GM18907 (cell line): Measurements from ENCODE around the gene MYL12A.

Experiments used
- ATAC-seq: cut with Tn5 transposase; IDR thresholded peaks from one replicate; pipeline ENCODE4 v1.9.1; 2021; ENCODE audit warnings: mild to moderate bottlenecking, moderate library complexity; ENCODE audit not compliant: unreplicated experiment

The MYL12A gene

GRCh38 chr18:3252843-3253242, 5.2 kb downstream of the MYL12A start:
- no peak for ATAC-seq

- no peak for ATAC-seq
Observed at GRCh38 chr18:3254725-3255124, 7.1 kb downstream of the MYL12A start.

DNA sequence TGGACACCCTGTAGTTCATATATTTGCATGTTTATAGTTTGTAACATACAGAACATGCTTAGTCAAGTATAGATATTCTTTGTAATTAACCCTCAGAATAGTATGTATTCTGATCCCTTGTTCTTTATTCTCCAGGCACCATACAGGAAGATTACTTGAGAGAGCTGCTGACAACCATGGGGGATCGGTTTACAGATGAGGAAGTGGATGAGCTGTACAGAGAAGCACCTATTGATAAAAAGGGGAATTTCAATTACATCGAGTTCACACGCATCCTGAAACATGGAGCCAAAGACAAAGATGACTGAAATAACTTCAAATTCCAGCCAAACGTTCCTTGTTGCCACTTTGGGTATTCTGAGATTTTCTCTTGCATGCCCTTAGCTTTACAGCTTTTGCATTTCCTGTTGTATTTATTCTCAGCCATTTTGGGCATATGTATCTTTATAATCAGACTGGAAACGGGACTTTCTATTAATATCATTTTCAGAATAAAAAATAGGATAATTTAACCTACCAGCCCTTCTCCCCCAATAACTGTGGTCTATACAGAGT, 8.1 kb downstream of the MYL12A start:
- no peak for ATAC-seq

DNA sequence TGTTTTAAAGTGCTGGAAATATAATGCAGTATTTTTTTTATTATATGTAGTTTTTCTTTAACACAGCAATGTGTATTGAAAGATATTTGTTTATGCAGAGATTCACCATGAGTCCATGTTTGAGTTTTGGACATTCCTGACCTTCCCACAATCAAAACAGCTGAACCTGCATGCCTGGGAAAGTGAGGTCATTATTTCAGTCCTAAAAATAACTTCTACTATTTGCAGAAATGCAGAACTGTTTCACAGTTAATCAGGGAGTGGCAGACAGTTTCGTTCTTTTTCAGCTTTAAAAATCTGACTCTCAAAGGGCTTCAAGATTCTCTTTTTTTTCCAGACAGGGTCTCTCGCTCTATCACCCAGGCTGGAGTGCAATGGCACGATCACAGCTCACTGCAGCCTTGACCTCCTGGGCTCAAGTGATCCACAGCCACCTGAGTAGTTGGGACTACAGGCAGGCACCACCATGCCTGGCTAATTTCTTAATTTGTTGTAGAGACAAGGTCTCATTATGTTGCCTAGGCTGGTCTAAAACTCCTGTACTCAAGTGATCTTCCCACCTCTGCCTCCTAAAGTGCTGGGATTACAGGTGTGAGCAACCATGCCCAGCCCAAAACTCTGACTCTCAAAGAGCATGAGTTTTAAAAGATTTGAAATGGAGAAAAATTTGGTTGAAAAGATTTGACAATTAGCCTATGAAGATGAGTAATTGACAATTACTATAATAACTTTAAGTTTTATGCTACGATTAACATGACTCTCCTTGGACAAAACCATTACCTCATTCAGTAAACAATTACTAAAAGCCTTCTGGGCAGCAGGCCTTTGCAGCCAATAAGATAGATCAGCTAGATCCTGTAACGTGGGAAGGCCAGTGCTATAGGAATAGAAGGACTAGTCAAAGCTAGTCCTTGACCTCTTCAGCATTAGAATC, 9.4 kb downstream of the MYL12A start:
- no peak for ATAC-seq

DNA sequence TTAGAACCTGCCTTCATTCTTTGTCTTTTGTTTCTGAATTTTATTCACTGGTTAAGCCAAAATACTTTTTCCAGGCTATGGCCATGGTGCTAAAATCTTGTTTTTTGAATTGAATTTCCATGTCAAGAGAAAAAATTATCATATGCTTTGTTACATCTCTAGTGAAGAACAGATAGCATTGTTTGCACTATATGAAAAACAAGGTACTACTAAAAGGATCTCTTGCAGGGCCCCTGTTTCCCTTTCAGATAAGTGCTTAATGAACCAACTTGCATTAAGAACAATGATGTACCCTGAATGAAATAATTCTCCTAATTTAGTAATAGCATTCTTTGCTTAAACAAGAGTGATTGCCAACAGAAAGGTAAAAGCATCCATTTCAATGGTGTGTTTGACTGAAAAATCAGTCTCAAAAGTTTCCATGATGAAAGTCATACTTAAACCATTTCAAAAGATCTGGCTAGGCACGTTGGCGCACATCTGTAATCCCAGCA, 10.1 kb downstream of the MYL12A start:
- ATAC-seq = no peak

DNA sequence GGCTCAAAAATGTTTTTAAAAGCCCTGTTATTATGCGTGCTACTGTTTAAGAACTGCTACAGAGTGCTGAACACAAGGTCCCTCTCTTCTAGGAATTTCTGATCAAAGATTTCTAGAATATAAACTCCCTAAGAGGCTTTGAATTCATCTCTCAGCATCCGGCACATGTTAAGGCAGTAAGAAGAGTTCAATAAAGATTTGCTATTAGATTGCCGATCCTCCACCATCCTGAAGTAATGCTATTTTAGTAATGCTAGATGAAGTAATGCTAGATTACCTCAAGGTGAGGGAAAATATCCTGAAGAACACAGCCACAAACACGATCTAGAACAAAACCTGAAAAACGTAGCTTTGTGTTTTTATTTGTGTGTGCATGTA, 13.4 kb downstream of the MYL12A start:
- no peak for ATAC-seq

DNA sequence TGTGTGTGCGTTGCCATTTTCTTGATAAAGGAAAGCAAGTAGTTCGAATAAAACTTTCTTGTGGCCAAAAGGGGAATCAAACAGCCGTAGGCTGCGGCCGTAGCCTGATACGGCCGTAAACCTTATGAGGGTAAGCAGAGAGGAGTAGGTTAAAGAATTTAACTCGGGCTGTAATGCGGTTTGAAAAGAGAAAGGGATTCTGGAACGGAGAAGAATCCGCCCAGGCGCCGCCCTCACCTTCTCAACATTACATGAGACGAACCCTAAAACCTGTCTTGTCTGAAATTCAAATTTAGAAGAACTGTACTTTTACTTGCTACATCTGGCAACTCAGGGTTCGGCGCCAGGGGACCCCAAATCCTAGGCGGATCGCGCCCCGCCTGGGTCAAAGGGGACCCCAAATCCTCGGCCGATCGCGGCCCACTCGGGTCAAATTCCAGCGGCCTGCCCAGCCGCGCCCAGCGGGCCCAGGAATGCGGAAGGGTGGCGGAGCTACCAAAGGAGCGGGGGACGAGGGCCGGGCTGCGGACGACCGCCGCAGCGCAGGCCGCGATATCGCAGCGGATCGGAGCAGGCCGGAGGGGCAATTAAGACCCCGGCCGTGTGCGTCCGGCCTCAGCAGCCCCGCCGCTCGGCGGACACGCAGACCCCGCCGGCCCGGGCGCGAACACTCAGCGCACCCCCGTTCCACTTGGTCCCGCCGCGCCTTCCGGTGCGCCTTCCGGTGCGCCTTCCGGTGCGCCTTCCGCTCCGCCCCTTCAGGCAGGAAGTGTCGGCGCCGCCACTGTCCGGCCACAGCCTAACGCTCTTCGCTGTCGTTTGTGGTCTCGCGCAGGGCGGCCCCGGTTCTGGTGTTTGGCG, 14.0 kb downstream of the MYL12A start, which contains the start of gene MYL12B:
Gene MYL12B, plus strand, starts transcription at position 761 of the 861 bp plus-strand sequence. CDS start 10,766 bp downstream, outside the sequence.
- ATAC-seq = peak; percentile 89

- ATAC-seq = peak; percentile 37
Observed at GRCh38 chr18:3262234-3263131, 14.9 kb downstream of the MYL12A start.

GRCh38 chr18:3263132-3263700, 15.6 kb downstream of the MYL12A start:
- no peak for ATAC-seq

DNA sequence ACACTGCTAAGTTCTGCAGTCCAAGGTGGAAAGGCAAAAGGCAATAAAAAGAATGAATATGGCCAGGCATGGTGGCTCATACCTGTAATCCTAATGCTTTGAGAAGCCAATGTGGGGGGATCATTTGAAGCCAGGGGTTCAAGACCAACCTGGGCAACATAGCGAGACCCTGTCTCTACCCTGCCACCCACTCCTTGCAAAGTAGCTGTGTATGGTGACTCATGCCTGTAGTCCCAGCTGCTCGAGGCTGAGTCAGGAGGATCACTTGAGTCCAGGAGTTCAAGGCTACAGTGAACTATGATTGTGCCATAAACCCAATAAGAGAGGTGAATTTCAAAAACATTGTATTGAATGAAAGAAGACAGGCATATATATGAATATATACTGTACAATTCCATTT, 16.8 kb downstream of the MYL12A start:
- no peak for ATAC-seq

- no peak for ATAC-seq
Observed at GRCh38 chr18:3265564-3266033, 18.0 kb downstream of the MYL12A start.

- ATAC-seq = no peak
Observed at GRCh38 chr18:3266062-3266608, 18.5 kb downstream of the MYL12A start.

- no peak for ATAC-seq
Observed at GRCh38 chr18:3268306-3268705, 20.7 kb downstream of the MYL12A start.

DNA sequence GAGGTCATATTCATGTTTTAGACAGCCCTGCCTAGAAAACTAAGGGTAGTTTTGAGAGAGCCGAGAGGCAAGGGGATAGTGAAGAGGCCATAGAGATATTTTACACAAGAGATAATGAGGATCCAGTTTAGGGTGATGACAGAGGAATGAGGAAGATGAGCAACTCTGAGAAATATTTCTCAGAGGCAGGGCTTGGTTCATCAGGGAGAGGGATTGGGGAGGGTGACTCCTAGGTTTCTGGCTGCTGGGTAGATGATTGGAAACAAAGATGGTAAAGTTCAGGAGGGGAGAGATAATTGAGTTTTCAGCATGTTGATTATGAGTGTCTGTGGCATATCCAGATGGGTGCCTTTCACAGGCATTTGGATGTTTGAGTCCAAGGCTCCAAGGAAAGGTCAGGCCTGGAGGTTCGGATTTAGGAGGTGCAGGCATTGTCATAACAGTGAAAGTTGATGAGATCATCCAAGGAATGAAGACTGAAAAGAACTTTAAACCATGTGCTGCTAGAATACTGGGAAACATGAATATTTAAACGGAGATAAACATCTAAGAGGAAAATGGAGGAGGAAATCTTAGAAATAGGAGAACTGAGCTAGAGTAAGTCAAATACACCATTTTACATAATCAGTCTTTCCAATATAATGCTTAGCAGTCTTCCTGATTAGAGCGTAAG, 21.8 kb downstream of the MYL12A start:
- ATAC-seq = no peak

GRCh38 chr18:3269914-3270299, 22.3 kb downstream of the MYL12A start:
- no peak for ATAC-seq

DNA sequence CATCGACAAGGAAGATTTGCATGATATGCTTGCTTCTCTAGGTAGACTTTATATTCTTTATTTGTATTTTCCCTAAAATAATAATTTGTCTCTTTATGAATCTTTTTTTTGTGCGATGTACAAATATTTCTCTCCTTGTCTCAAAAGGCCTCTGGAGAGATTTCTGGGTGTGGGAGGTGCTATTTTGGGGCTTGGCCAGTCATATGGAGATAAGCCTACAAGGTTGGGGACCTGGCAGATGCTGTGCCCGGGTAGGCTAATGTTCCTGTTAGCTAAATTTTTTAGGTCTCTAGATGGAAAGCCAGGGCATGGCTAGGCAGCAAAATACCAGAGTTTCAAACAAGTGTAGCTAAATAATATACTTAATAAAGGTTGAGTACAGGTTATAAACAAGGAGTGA, 25.4 kb downstream of the MYL12A start:
- ATAC-seq = no peak

DNA sequence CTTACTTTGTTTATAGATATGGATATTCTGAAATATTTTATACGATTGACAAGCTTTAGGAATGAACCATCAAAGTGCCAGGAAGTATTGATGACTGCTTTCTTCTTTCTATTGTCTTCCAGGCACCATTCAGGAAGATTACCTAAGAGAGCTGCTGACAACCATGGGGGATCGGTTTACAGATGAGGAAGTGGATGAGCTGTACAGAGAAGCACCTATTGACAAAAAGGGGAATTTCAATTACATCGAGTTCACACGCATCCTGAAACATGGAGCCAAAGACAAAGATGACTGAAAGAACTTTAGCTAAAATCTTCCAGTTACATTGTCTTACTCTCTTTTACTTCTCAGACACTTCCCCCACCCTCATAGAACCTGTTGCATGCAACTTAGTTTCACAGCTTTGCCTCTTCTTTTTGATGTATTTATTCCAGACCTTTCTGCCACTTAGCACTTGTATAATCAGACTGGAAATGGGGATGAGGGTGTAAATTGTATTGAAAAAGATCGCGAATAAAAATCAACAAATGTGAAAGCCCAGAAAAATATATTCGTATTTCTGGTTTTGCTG, 30.1 kb downstream of the MYL12A start:
- peak; percentile 42 for ATAC-seq
